ENCODE measurements around the gene GPI. TPM values are rescaled to one million over a fixed set of nuclear protein-coding genes. Genes with fewer than 3 reads are reported as not detected.

Gene GPI
- total RNA-seq, 4 donors from 2014 or later, result 41.5 to 120 (median 95.2) TPM

DNA sequence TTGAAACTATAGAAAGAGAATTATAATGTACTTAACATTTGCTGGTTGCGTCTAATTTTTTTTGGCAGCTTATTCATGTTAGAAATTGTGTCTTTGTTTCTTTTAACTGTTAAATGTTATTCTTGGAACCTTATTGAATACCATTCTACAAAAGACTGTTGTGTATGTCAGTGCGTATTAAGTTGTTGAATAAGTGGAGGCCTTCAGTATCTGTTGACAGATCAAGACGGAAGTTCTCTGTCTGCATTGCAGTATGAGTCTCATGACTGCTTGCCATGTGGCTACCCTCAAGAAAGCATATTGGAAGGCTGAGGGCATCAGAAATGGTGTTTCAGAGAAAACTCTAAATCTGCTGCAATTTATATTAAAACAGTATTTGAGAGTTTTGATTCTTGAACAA is 71.7 kb downstream of the GPI start:
- TF ChIP-seq POLR2A (IDR thresholded peaks at IDR 0.05), result no peak
- TF ChIP-seq, protein P1, sequence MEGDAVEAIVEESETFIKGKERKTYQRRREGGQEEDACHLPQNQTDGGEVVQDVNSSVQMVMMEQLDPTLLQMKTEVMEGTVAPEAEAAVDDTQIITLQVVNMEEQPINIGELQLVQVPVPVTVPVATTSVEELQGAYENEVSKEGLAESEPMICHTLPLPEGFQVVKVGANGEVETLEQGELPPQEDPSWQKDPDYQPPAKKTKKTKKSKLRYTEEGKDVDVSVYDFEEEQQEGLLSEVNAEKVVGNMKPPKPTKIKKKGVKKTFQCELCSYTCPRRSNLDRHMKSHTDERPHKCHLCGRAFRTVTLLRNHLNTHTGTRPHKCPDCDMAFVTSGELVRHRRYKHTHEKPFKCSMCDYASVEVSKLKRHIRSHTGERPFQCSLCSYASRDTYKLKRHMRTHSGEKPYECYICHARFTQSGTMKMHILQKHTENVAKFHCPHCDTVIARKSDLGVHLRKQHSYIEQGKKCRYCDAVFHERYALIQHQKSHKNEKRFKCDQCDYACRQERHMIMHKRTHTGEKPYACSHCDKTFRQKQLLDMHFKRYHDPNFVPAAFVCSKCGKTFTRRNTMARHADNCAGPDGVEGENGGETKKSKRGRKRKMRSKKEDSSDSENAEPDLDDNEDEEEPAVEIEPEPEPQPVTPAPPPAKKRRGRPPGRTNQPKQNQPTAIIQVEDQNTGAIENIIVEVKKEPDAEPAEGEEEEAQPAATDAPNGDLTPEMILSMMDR (IDR thresholded peaks at IDR 0.05), result no peak
- no peaks in the 10 kb centered on the region for H3K9me3 ChIP-seq
- no peak overlapping the region for H3K4me3 ChIP-seq
- H3K27me3 ChIP-seq, result no peaks in the 10 kb centered on the region
- no peaks in the 10 kb centered on the region for H3K36me3 ChIP-seq
- no peak for DNase-seq
- no peaks in the 10 kb centered on the region for H3K4me1 ChIP-seq
- intact Hi-C loops (cut with DNase I; ENCODE audit: low total_unique reads), result loop anchor here (10.0 kb wide), 1 partner anchor 48 kb away; the partner anchor contains the start of gene WTIP
- H3K27ac ChIP-seq, result no peak overlapping the region

DNA sequence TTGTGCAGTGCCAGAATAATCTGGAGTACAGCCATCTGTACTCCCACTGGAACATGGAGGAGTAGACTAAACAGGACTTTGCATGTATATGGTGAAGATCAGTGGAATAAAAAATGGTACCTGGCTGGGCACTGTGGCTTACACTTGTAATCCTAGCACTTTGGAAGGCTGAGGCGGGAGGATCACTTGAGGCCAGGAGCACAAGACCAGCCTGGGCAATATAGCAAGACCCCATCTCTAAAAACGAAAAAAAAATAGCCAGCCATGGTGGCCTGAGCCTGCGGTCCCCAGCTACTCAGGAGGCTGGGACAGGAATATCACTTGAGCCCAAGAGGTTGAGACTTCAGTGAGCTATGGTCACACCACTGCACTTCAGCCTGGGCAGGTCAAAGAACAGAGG is 83.2 kb downstream of the GPI start:
- Histone ChIP-seq H3K27ac (peak overlapping the region in 1 of 2 donors; percentile 43), H3K4me1 (no peaks in the 10 kb centered on the region), H3K36me3 (no peaks in the 10 kb centered on the region), H3K4me3 (no peak overlapping the region), H3K9me3 (no peaks in the 10 kb centered on the region), H3K27me3 (no peaks in the 10 kb centered on the region)
- TF ChIP-seq POLR2A (IDR thresholded peaks at IDR 0.05), result no peak
- TF ChIP-seq, protein P1 (IDR thresholded peaks at IDR 0.05), result no peak
- intact Hi-C loops (cut with DNase I; ENCODE audit: low total_unique reads), result no loop called here
- DNase-seq, result no peak

Other genes starting within 250 kb of the GPI start
- 100 to 1,000 TPM in 3 of 4 donors, 10 to 100 TPM in 1; 57.1 to 161 (median 119) TPM for gene LSM14A, start 192.7 kb upstream of the GPI start, total RNA-seq
- 10 to 100 TPM; 22.4 to 54.6 (median 43.0) TPM for gene GARRE1, start 110.6 kb upstream of the GPI start, total RNA-seq
- gene PDCD2L, start 39.2 kb downstream of the GPI start, total RNA-seq, result 10 to 100 TPM; 11.1 to 24.8 (median 17.3) TPM
- 100 to 1,000 TPM in 3 of 4 donors, 10 to 100 TPM in 1; 85.9 to 179 (median 123) TPM for gene UBA2, start 63.2 kb downstream of the GPI start, total RNA-seq
- 10 to 100 TPM in 2 of 4 donors, 1 to 10 TPM in 2; 5.9 to 38.0 (median 19.3) TPM for gene WTIP, start 116.6 kb downstream of the GPI start, total RNA-seq

Measured in uterus (tissue), 4 donors.